MM.1S (cell line): Measurements from ENCODE around the gene ZFP62.

ENCODE experiments used
- DNase-seq: peaks from one replicate; pipeline ENCODE4 v3.0.0-alpha.2; 2015
- H2AFZ ChIP-seq: fragments of 300-600 bp; sonication (generic); 2 replicates; pipeline ENCODE4 v1.6.0; 2016; ENCODE audit warnings: antibody characterized with exemption, low read length
- H3F3A ChIP-seq: fragments of 300-600 bp; sonication (generic); 2 replicates; pipeline ENCODE4 v1.6.1; 2016; ENCODE audit warnings: mild to moderate bottlenecking, antibody characterized with exemption, low read length, moderate library complexity, mixed read lengths; ENCODE audit not compliant: insufficient read depth
- H3K27ac ChIP-seq: fragments of 300-600 bp; sonication (generic); 2 replicates; pipeline ENCODE4 v1.5.1; 2016; ENCODE audit warnings: mild to moderate bottlenecking, low read length
- H3K27me3 ChIP-seq: fragments of 300-600 bp; sonication (generic); replicated peaks from 2 replicates; pipeline ENCODE4 v1.6.0; 2016; ENCODE audit warnings: low read length; ENCODE audit not compliant: insufficient read depth
- H3K36me3 ChIP-seq: fragments of 300-600 bp; sonication (generic); replicated peaks from 2 replicates; pipeline ENCODE4 v1.6.1; 2016; ENCODE audit warnings: mild to moderate bottlenecking, low read length, mixed read lengths; ENCODE audit not compliant: insufficient read depth
- H3K4me1 ChIP-seq: fragments of 300-600 bp; sonication (generic); 2 replicates; pipeline ENCODE4 v1.6.1; 2016; ENCODE audit warnings: low read length, mixed read lengths
- H3K4me2 ChIP-seq: fragments of 300-600 bp; sonication (generic); 2 replicates; pipeline ENCODE4 v1.6.0; 2016; ENCODE audit warnings: low read depth, low read length
- H3K4me3 ChIP-seq: fragments of 300-600 bp; sonication (generic); 2 replicates; pipeline ENCODE4 v1.5.1; 2016; ENCODE audit warnings: low read length, mixed read lengths
- H3K79me2 ChIP-seq: fragments of 300-600 bp; sonication (generic); 2 replicates; pipeline ENCODE4 v1.6.1; 2016; ENCODE audit warnings: mixed run types, low read length, mixed read lengths
- H3K9ac ChIP-seq: fragments of 300-600 bp; sonication (generic); 2 replicates; pipeline ENCODE4 v1.6.1; 2016; ENCODE audit warnings: low read length, mixed read lengths
- H3K9me2 ChIP-seq: fragments of 300-600 bp; sonication (generic); replicated peaks from 2 replicates; pipeline ENCODE4 v1.6.1; 2016; ENCODE audit warnings: mild to moderate bottlenecking, low read length, mixed read lengths; ENCODE audit not compliant: insufficient read depth
- H3K9me3 ChIP-seq: fragments of 300-600 bp; sonication (generic); replicated peaks from 2 replicates; pipeline ENCODE4 v1.6.1; 2016; ENCODE audit warnings: mild to moderate bottlenecking, low read length, mixed read lengths; ENCODE audit not compliant: insufficient read depth
- H4K20me1 ChIP-seq: fragments of 300-600 bp; sonication (generic); 2 replicates; pipeline ENCODE4 v1.6.1; 2016; ENCODE audit warnings: mild to moderate bottlenecking, low read length, moderate library complexity, mixed read lengths; ENCODE audit not compliant: insufficient read depth
- CTCF ChIP-seq: fragments of 300-600 bp; sonication (generic); IDR thresholded peaks from 2 replicates; pipeline ENCODE4 v1.5.1; 2016; ENCODE audit warnings: antibody characterized with exemption, low read length, mixed read lengths
- EZH2 ChIP-seq: fragments of 300-600 bp; sonication (generic); optimal IDR thresholded peaks from 2 replicates; pipeline ENCODE3; 2017; ENCODE audit warnings: low read depth, mild to moderate bottlenecking, antibody characterized with exemption, low read length, mixed read lengths
- EZH2phosphoT487 ChIP-seq: fragments of 300-600 bp; sonication (generic); IDR thresholded peaks from 2 replicates; pipeline ENCODE4 v1.6.1; 2018; ENCODE audit warnings: antibody characterized with exemption, low read length

Gene ZFP62

GRCh38 chr5:180852495-180852894, 8.6 kb downstream of the ZFP62 start:
- H3K9me2 ChIP-seq = no peaks in the 10 kb centered on the region
- H3K4me1 ChIP-seq = no peaks in the 10 kb centered on the region
- no peaks in the 10 kb centered on the region for H3K27me3 ChIP-seq
- DNase-seq = no peak
- H3K4me3 ChIP-seq = no peak overlapping the region
- H3K9ac ChIP-seq = no peak overlapping the region
- no peaks in the 10 kb centered on the region for H4K20me1 ChIP-seq
- 0 out of 2 replicates have a peak, but pooled peaks cover 4% of the 10 kb centered on the region for H3F3A ChIP-seq
- H2AFZ ChIP-seq = no peak overlapping the region
- H3K79me2 ChIP-seq = peaks cover 16% of the 10 kb centered on the region
- peaks cover 29% of the 10 kb centered on the region for H3K36me3 ChIP-seq
- TF ChIP-seq CTCF (no peak), EZH2phosphoT487 (no peak), EZH2 (no peak)
- H3K27ac ChIP-seq = no peak overlapping the region
- H3K4me2 ChIP-seq = no peak overlapping the region
- no peaks in the 10 kb centered on the region; the same call in 1 of the 2 replicates for H3K9me3 ChIP-seq

GRCh38 chr5:180850434-180851078, 10.5 kb downstream of the ZFP62 start:
- Histone ChIP-seq H3K4me2 (no peak overlapping the region), H3K79me2 (peaks cover 9% of the 10 kb centered on the region; the same call in 1 of the 2 replicates), H3K9ac (no peak overlapping the region), H2AFZ (no peak overlapping the region), H3K27ac (no peak overlapping the region), H3F3A (0 out of 2 replicates have a peak, but pooled peaks cover 4% of the 10 kb centered on the region), H3K36me3 (peaks cover 26% of the 10 kb centered on the region), H3K9me3 (no peaks in the 10 kb centered on the region; the same call in 1 of the 2 replicates), H3K27me3 (no peaks in the 10 kb centered on the region), H4K20me1 (no peaks in the 10 kb centered on the region), H3K9me2 (no peaks in the 10 kb centered on the region), H3K4me3 (no peak overlapping the region), H3K4me1 (no peaks in the 10 kb centered on the region)
- TF ChIP-seq EZH2 (no peak), CTCF (no peak), EZH2phosphoT487 (no peak)
- DNase-seq = no peak

GRCh38 chr5:180849827-180850226, 11.2 kb downstream of the ZFP62 start:
- TF ChIP-seq EZH2phosphoT487 (no peak), EZH2 (no peak), CTCF (no peak)
- no peak overlapping the region for H3K9ac ChIP-seq
- H3K36me3 ChIP-seq = peaks cover 26% of the 10 kb centered on the region
- H3K4me1 ChIP-seq = no peaks in the 10 kb centered on the region
- no peak overlapping the region for H2AFZ ChIP-seq
- H3K4me2 ChIP-seq = no peak overlapping the region
- no peaks in the 10 kb centered on the region for H4K20me1 ChIP-seq
- H3K4me3 ChIP-seq = no peak overlapping the region
- H3K27ac ChIP-seq = no peak overlapping the region
- no peaks in the 10 kb centered on the region for H3K9me2 ChIP-seq
- peaks cover 5% of the 10 kb centered on the region; the same call in 1 of the 2 replicates for H3K79me2 ChIP-seq
- H3K27me3 ChIP-seq = no peaks in the 10 kb centered on the region
- H3K9me3 ChIP-seq = no peaks in the 10 kb centered on the region; the same call in 1 of the 2 replicates
- 0 out of 2 replicates have a peak, but pooled peaks cover 4% of the 10 kb centered on the region for H3F3A ChIP-seq
- no peak for DNase-seq
